DMS114 treated with DMSO at 0.1 percent for 48 hours (cell line): ENCODE data around the gene CDC14A.
"Not testable (repeated sequence)": the region's sequence is repeated elsewhere in the genome, so short reads cannot be mapped to it uniquely, and the experiment has no call there.

ENCODE experiments used
- DNase-seq: peaks from one replicate; lab custom pipeline; 2025; ENCODE audit not compliant: unreplicated experiment; lab: John Stamatoyannopoulos, UW

The CDC14A gene, protein sequence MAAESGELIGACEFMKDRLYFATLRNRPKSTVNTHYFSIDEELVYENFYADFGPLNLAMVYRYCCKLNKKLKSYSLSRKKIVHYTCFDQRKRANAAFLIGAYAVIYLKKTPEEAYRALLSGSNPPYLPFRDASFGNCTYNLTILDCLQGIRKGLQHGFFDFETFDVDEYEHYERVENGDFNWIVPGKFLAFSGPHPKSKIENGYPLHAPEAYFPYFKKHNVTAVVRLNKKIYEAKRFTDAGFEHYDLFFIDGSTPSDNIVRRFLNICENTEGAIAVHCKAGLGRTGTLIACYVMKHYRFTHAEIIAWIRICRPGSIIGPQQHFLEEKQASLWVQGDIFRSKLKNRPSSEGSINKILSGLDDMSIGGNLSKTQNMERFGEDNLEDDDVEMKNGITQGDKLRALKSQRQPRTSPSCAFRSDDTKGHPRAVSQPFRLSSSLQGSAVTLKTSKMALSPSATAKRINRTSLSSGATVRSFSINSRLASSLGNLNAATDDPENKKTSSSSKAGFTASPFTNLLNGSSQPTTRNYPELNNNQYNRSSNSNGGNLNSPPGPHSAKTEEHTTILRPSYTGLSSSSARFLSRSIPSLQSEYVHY

DNA sequence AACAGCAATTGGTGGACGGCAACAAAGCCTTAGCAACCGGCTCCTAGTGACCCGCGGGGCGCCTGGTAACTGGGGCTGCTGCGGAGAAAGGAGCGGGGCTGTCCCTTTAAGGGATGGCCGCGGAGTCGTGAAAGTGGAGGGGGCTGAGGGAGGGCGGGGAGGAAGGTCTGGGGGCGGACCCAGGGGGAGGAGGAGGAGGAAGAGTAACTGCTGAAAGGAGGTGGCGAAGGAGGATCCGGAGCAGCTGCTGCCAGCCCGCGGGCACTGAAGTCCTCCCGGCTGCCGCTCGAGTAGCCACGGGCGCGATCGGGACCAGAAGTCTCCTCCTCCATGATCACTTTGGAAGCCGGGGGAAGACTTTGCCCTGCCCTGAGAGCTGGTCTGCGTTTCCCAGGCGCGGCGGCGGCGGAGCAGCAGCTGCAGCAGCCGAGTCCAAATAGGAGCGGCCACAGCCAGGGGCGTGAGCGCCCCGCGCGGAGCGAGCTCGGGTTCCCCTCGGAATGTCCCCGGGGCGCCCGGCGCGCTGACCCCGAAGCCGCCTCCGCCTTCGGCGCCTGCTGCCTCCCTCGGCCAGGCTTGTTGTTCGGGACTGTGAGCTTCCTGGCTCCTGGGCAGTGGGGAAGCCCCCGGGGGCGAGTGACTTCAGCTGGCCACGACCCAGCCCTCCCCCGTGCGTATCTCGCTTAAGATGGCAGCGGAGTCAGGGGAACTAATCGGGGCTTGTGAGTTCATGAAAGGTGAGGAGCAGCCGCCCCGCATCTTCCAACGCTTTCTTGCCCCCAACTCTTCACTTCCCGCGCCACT lies at the start of gene CDC14A:
TSS of gene CDC14A (plus strand) at position 240 of the 804 bp plus-strand sequence. CDS start at position 689, 449 bp downstream.
- peak; percentile 97 for DNase-seq

DNA sequence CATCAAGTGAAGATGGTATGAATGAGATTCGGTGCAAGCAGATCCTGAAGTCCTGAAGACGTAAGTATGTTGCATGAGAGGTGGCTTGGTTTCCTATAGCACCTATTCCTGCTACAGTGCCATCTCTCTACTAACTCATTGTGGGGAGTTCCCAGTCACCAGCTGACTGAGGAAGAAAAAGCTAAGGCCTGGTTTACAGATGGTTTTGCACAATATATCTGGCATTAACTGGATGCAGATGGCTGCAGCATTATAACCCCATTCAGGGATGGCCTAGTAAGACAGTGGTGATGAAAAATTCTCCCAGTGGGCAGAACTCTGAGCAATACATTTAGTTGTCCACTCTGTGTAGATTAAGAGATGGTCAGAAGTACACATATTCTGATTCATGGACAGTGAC lies 49.6 kb upstream of the CDC14A start:
- DNase-seq: no peak

DNA sequence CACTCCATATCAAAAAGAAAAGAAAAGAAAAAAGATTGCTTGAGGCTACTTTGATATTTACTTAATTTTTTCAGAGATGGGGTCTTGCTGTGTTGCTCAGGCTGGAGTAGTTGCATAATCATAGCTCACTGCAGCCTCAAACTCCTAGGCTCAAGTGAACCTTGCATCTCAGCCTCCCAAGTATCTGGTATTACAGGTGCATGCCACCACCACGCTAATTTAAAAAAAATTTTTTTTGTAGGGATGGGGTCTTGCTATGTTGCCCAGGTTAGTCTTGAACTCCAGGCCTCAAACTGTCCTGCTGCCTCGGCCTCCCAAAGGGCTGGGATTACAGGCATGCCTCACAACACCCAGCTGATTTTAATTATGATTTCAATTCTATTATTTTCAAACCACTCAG lies 48.1 kb upstream of the CDC14A start:
- DNase-seq: no peak

DNA sequence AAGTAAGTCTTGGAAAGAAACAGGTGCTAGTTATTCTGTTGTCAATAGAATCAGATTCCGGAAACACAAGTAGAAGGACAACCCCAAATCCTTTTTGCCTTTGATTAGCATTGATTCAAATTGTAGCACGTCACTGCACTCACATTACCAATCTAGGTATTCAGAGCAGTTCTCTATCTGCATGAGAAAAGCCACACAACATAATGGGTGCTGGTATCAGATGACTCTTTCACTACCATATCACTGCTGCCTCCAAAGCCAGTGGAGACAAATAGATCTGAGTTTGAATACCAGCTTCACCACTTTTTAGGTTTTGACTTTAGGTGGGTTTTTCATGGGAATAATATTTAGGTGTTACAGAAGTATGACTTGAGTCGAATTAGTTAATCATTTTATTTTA lies 47.4 kb upstream of the CDC14A start:
- no peak for DNase-seq

DNA sequence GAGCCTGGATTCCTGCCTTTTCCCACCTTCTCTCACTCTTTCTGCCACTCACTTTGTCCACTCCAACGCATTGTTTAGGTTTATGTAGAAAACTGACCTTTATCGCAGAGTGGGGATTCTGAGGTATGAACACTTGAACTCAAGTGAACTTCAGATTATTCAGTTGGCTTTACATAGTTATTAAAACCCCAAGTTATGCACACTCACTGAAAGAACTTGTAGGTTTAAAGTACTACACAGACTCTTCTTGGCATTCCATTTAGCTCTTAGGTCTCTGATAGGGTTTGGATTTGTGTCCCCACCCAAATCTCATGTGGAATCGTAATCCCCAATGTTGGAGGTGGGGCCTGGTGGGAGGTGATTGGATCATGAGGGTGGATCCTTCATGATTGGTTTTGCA lies 46.4 kb upstream of the CDC14A start:
- no peak for DNase-seq

DNA sequence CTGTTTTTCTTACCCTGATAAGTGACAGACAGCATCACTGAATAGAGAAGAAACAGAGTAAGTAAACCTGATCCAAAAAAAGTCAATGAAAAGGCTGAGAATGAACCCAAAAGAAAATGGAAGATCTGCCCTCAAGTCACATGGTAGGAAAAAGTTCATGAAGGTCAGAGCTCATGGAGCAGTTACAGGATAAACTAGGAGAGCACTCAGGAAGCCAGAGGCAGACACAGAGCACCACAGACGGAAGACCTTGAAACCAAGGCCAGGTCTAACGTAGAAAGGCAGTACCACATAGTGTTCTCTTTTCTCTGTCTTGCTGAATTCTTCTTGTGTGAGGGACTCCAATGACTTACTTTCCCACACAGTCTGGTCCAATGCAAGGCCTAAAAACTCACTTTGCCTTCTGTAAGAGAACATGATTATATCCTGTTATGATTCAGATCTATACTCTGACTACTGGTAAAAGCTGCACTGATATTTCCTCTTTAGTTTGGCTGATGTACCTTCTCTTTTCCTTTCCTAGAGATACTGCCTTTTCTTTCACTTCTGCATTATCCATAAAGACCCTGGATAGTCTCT lies 45.5 kb upstream of the CDC14A start:
- no peak for DNase-seq

DNA sequence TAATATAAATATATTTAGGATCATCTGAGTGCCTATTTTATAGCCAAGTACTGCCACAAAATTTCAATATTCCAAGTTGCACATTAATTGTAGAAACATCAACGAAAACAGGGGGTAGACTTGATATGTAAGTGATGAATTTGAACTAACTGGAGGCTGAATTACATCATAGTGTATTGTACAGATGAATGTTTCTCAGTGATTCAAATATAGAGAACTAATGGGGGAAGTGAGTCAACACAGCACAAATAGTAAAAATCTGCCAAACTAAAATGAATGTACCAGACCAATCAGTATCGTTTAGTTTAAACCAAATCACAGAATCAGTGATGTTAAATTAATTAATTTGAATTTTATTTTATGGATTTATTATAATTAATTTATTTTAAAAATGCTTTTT lies 43.5 kb upstream of the CDC14A start:
- DNase-seq: no peak

DNA sequence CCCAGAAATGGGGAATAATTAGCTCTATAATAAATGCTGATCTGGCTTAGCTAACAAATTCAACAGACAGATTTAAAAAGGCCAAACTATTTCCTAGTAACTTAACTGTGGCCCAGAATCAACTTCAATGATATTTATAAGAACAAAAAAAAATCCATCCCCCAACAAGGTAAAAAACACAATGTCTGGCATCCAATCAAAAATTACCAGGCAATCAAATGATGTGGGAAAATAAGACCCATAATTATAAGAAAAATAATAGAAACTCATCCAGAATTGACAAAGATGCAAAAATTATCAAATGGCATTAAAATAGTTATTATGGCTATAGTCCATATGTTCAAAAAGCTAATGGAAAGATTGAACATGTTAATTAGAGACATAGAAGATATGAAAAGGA lies 42.4 kb upstream of the CDC14A start:
- DNase-seq: no peak

DNA sequence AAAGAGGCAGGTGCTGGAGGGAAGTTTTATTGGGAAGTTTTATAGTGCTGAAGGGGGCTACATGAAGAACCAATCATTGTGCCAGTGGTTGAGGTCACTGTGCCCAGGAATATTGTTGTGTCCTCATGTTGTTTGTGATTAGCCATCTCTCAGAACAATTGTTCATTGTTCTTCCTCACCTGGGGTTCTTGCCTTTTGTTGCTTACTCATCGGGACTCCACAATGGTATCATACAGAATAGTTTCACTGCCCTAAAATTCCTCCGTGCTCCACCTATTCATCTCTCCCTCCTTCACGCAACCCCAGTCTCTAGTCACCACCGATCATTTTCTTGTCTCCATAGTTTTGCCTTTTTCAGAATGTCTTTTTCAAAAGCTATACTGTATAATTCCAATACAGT lies 38.9 kb upstream of the CDC14A start:
- DNase-seq: no peak

DNA sequence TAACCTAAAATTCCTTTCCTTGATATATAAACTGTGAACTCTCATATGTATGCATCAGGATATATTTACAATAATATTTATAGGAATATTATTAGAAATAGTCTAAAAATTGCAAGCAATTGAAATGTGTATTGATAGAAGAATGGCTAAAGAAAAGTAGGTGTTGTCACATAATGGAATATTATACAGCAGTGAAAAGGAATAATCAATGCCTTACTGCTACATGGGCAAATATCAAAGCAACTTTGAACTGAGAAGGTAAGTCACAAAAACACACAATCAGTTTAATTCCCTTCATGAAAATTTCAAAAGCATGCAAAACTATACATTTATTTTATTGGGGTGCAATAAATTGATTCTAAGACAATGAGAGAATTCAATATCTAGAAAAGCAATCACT lies 35.7 kb upstream of the CDC14A start:
- no peak for DNase-seq

DNA sequence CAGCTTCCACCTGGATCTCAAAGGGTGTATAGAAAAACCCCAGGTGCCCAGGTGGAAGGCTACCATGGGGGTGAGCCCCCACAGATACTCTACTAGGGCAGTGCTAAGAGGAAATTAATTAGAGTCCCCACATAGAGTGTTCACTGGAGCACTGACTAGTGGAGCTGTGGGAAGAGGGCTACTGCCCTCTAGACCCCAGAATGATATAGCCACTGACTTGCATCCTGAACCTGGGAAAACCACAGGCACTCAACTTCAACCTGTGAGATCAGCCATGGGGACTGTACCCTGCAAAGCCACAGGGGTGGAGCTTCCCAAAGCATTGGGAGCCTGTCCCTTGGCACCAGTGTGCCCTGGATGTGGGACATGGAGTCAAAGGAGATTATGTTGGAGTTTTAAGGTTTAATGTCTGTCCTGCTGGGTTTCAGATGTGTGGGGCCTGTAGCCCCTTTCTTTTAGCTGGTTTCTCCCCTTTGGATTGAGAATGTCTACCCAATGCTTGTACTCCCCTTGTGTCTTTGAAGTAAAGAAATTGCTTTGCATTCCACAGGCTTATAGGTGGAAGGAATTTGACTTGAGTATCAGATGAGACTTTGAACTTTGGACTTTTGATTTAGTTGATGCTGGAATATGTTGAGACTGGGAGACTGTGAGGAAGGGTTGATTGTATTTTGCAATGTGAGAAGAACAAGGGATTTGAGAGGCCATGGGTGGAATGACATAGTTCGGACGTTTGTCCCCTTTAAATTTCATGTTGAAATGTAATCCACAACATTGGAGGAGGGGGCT lies 31.8 kb upstream of the CDC14A start:
- no peak for DNase-seq

DNA sequence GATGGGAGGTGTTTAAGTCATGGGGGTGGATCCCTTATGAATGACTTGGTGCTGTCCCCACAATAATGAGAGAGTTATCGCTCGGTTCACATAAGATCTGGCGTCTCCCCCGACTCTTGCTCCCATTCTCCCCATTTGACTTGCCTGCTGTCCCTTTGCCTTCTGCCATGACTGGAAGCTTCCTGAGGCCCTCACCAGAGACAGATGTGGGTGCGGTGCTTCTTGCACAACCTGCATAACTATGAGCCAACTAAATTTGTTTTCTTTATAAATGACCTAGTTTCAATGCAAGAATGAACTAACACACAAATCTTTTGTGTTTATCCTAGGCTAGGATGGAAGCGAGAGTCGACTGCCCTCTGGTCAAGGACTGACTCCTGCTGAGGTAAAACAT lies 31.2 kb upstream of the CDC14A start:
- no peak for DNase-seq

DNA sequence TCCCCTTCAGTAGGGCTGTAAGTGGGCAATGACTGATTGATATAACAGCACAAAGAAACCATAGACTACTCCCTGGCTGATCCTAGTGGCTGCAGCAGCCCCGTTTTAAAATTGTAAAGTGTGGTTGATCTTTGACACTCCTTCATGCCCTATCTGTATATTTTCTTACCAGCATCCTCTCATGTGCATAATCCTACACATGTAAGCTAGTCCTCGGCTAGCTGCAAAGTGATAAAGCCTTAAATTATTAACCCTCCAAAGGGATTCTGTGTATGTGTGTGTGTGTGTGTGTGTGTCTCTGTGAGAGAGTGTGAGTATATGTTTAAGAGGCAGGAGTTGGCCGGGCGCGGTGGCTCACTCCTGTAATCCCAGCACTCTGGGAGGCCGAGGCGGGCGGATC lies 30.8 kb upstream of the CDC14A start:
- no peak for DNase-seq

DNA sequence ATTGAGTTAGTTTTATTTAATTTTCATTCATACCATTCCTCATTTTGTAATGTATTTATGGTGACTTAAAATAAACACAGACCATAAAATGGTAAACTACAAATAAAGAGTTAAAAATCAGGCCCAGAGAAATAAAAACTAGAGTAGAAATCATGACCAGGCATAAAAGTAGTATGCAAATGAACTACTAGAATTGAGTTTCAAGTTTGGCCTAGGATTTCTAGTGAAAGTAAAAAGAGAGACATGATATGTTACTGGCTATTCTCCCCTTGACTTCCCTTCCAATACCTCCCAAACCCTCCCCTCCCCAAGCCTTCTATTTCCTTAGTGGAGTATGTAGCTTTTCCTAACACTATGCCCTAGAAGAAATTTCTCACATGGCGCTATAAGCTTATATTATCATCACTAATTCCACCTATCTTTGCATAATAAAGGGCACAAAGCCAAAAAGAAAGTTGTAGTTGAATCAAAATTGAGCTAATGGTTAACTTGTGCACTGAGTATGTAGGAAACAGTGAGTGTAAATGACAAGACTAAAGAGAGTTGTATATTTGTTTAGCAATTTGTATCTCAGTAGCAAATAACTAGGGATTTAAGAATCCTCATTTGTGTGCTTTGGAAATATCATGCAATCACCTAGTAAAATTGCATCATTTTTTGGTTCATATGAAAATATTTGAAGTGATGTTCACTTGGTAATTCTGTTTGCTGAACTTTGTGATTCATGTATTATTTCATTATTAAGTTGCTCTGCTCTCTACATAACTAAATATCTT lies 29.7 kb upstream of the CDC14A start:
- no peak for DNase-seq

DNA sequence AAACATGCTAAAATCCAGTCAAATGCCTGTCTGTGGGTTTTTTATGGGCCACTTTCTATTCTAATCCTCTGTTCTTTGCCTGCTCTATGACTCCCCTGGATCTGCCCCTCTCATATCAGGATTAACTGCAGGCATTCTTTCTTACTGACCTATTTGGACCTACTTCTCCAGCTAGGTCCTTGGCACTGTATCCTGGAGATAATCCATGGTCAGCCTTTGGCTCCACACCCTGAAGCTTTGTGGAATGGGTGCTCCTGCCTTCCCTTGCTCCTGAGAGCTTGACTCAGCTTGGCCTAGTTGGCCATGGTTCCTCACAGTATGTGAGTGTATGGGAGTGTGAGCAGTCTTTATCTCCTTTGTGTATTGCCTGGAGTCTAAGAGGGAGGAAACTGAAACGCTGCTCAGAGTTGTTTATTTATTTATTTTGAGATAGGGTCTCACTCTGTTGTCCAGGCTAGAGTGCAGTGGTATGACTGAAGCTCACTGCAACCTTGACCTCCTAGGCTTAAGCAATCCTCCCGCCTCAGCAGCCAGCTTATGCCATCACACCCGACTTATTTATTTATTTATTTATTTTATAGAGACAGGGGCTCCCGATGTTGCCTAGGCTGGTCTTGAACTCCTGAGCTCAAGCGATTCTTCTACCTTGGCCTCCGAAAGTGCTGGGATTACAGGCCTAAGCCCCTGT lies 28.7 kb upstream of the CDC14A start:
- DNase-seq: no peak

DNA sequence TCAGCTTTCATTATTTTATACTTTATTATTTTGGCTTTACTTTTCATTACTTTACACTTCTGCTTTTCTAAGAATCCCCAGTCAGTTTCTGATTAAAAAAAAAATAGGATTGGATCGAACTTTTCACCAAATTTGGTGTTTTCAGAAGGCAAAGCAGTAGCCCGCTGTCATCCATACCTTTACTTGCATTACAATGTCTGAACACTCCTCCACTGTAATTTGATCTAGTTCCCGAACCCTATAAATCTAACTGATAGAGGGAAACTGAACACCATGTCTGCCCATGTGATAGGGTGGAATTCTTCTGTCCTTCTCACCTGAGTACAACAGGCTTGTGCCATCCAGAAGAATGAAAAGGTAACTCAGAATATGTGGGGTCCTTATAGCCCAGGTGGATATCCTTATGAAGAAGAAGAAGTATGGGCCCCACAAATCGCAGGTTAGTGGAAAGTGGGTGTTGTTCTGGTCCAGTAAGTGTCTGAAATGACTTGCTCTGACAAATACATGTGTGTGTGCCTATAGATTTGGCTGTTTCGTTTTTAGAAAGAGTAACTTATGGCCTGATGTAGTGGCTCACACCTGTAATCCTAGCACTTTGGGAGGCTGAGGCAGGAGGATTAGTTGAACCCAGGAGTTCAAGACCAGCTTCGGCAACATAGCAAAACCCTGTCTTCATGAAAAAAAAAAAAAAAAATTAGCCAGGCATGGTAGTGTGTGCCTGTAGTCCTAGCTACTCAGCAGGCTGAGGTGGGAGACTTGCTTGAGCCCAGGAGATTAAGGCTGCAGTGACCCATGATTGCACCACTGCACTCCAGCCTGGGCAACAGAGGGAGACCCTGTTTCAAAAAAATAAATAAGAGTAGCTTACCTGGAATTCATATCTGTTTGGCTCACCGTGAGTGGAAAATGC lies 26.6 kb upstream of the CDC14A start:
- no peak for DNase-seq

DNA sequence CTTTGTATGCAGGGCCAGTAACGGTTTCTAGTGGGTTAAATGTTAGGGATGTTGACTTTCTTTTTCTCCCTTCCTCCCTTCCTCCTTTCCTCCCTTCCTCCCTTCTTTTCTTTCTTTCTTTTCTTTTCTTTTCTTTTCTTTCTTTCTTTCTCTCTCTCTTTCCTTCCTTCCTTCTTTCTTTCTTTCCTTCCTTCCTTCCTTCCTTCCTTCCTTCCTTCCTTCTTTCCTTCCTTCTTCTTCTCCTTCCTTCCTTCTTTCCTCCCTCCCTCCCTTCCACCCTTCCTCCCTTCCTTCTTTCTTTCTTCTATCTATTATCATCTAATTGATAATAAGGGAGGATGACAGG lies 26.0 kb upstream of the CDC14A start:
- DNase-seq: not testable (repeated sequence)

DNA sequence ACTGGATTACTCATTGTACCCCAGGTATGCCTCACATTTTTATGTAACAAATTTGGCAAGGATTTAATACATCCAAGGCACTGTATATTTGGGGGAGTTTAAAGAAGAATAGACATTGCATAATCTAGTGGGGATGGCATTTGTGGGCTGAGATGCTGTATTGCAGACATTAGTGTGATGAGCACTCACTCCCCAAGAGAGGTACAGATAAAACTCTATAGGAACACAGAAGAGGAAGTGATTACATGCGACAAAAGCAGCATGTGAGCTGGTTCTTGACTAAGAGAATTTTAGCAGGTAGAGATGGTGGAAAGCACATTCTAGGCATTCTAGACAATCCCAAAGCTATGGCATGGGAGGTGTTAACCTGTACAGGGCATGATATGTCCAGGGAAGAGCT lies 24.2 kb upstream of the CDC14A start:
- no peak for DNase-seq

DNA sequence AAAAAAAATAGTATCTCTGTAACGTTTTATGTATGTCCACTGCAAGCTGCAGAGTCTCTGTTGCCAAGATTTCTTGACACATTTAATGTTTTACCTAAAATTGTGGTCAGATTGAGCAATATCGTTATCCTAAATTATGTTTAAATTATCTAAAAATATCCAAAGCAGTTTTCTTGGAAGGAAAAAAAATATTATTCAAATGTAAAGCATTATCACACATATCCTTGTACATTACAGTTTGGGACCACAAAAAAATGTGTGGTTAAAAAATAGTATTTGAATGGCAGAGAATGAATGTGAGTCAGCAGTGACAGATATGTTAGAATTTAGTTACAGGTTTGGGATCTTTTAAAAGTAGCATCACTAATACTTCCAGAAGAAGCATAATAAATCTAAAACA lies 21.2 kb upstream of the CDC14A start:
- not testable (repeated sequence) for DNase-seq
